Karpas-422 (cell line): ENCODE data around the gene MDM1. TPM values are rescaled to one million over a fixed set of nuclear protein-coding genes. Genes with fewer than 3 reads are reported as not detected.

Experiments
- DNase-seq: peaks from one replicate; pipeline ENCODE4 v3.0.0-alpha.2; 2015
- H2AFZ ChIP-seq: fragments of 200-600 bp; sonication (generic); 2 replicates; pipeline ENCODE4 v1.6.1; 2014; ENCODE audit warnings: antibody characterized with exemption, low read length, mixed read lengths
- H3K27ac ChIP-seq: fragments of 200-600 bp; sonication (generic); 2 replicates; pipeline ENCODE4 v1.5.1; 2014; ENCODE audit warnings: mild to moderate bottlenecking, low read length, moderate library complexity
- H3K27me3 ChIP-seq: fragments of 200-600 bp; sonication (generic); 2 replicates; pipeline ENCODE4 v1.6.1; 2014; ENCODE audit warnings: low read length, mixed read lengths
- H3K36me3 ChIP-seq: fragments of 200-600 bp; sonication (generic); 2 replicates; pipeline ENCODE4 v1.6.1; 2014; ENCODE audit warnings: low read length, mixed read lengths; ENCODE audit not compliant: insufficient read depth
- H3K4me1 ChIP-seq: fragments of 200-600 bp; sonication (generic); 2 replicates; pipeline ENCODE4 v1.6.1; 2014; ENCODE audit warnings: mild to moderate bottlenecking, low read length, mixed read lengths
- H3K4me2 ChIP-seq: fragments of 200-600 bp; sonication (generic); 2 replicates; pipeline ENCODE4 v1.6.1; 2014; ENCODE audit warnings: low read length, low read depth, mild to moderate bottlenecking; ENCODE audit not compliant: poor library complexity, severe bottlenecking
- H3K4me3 ChIP-seq: fragments of 200-600 bp; sonication (generic); 2 replicates; pipeline ENCODE4 v1.5.1; 2014; ENCODE audit warnings: mild to moderate bottlenecking, antibody characterized with exemption, low read length, mixed read lengths
- H3K79me2 ChIP-seq: fragments of 200-600 bp; sonication (generic); 2 replicates; pipeline ENCODE4 v1.6.1; 2014; ENCODE audit warnings: mild to moderate bottlenecking, low read length, mixed read lengths
- H3K9ac ChIP-seq: fragments of 200-600 bp; sonication (generic); 2 replicates; pipeline ENCODE4 v1.6.0; 2014; ENCODE audit warnings: low read length
- H3K9me2 ChIP-seq: fragments of 200-600 bp; sonication (generic), shearing (Covaris generic); replicated peaks from 2 replicates; pipeline ENCODE4 v1.6.0; 2014; ENCODE audit warnings: mild to moderate bottlenecking, low read length, moderate library complexity; ENCODE audit not compliant: insufficient read depth
- H3K9me3 ChIP-seq: fragments of 300-700, 200-600 bp; sonication (generic); 2 replicates; pipeline ENCODE4 v1.6.1; 2014; ENCODE audit warnings: low read length, mixed read lengths
- H4K20me1 ChIP-seq: fragments of 200-600 bp; sonication (generic); 2 replicates; pipeline ENCODE4 v1.6.1; 2014; ENCODE audit warnings: mild to moderate bottlenecking, antibody characterized with exemption, low read length, low read depth; ENCODE audit not compliant: insufficient read depth
- total RNA-seq: library from RNA; depleted of rRNA; stranded (reverse); fragments of >200 nt; shearing (Covaris generic); gene quantifications from 2 replicates; pipeline ENCODE4 v1.2.3, GENCODE V29; 2014; ENCODE audit warnings: low replicate concordance; rRNA removed

MDM1 gene
- total RNA-seq = 40.2 and 40.4 TPM in 2 replicates

DNA sequence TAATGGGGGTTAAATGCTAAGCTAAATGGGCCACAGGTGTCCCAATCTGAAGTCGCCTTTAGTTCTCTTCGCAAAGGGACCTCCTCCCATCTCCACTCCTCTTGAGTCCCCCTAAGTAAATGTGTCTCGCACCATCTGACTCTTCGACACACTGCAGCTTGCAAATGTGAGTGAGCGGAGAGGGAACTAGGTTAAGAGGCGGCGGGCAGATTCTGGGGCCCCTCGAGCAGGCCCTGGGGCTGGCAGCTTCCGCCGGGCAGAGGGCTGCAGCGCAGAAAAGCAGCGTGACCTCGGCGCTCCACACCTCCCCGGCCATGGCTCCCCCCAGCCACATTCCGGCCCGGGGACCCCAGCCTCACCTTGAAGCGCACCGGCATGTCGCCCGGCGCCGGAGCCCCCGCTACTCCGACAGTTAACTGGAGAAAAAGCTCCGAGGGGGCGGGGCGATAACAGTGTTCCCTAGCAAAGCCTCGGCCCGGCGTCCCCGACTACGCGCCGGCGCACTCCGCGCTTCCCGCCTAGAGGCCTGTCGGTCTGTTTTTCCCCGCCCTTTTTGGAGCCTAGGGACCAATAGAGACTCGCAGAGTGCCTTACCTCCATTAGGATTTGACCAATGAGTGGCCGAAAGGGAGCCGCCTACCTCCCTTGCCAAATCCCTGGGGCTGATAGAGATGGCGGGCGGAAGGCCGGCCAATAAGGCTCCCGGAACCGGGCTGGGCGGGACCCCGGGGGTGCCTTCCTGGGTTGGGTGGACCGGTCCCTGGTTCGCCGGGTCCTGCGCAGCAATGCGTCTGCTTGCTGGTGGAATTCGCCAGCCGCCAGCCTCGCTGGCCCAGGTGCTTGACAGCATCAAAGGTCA, at the start of gene MDM1:
MDM1 (minus strand) TSS at position 494 of the 859 bp plus-strand sequence; CDS start at position 377, 117 bp downstream.
- Histone ChIP-seq H3K36me3 (peaks cover 10% of the 10 kb centered on the region; the same call in 1 of the 2 replicates), H4K20me1 (no peaks in the 10 kb centered on the region), H3K27me3 (no peaks in the 10 kb centered on the region), H3K4me1 (peaks cover 34% of the 10 kb centered on the region), H3K9me2 (no peaks in the 10 kb centered on the region), H3K4me2 (peak within 1 kb of the TSS; percentile 96), H2AFZ (peak within 1 kb of the TSS; percentile 63), H3K27ac (peak within 1 kb of the TSS; percentile 49), H3K4me3 (peak within 1 kb of the TSS; percentile 77), H3K79me2 (peaks cover 42% of the 10 kb centered on the region), H3K9me3 (no peaks in the 10 kb centered on the region), H3K9ac (peak within 1 kb of the TSS; percentile 78)
- peak; percentile 100 for DNase-seq

DNA sequence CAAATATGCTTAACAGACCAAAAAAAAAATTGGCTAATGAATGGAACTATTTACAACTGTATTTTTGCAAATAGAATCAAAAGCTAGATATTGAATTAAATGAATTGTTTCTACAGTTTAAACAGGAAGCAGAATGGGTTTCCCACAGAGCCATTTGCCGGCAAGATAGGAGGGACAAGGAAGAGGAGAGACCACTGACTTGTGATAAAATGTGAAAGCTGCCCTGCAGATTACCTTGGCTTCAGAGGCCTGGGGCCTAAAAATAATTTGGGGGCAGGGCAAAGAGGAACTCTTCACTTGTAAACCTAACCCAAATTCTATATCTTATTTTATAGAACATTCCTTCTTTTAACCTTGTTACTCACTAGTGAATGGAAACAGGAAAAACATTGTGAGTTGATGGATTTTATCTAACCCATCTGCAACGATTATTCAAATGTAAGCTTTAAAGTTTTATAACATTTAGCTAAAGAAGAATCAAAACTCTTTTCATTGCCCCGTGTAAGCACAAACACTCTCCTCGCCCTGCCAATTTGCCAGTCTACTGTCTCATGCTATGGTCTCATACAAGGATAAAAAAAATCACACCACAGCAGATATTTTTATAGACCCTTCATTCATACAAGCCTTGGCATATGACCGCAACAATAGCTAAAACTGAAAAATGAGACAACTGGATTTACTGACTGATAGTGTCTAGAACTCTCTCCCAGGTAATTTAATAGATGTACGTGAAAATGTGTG, 49.5 kb upstream of the MDM1 start:
- no peaks in the 10 kb centered on the region for H3K9me3 ChIP-seq
- no peaks in the 10 kb centered on the region for H3K36me3 ChIP-seq
- no peaks in the 10 kb centered on the region for H3K27me3 ChIP-seq
- H3K79me2 ChIP-seq = no peaks in the 10 kb centered on the region
- H3K4me3 ChIP-seq = no peak overlapping the region
- no peak overlapping the region for H3K27ac ChIP-seq
- H2AFZ ChIP-seq = no peak overlapping the region
- H3K9ac ChIP-seq = no peak overlapping the region
- H3K9me2 ChIP-seq = no peaks in the 10 kb centered on the region
- no peak overlapping the region for H3K4me2 ChIP-seq
- H4K20me1 ChIP-seq = no peaks in the 10 kb centered on the region
- peaks cover 8% of the 10 kb centered on the region for H3K4me1 ChIP-seq
- DNase-seq = no peak

DNA sequence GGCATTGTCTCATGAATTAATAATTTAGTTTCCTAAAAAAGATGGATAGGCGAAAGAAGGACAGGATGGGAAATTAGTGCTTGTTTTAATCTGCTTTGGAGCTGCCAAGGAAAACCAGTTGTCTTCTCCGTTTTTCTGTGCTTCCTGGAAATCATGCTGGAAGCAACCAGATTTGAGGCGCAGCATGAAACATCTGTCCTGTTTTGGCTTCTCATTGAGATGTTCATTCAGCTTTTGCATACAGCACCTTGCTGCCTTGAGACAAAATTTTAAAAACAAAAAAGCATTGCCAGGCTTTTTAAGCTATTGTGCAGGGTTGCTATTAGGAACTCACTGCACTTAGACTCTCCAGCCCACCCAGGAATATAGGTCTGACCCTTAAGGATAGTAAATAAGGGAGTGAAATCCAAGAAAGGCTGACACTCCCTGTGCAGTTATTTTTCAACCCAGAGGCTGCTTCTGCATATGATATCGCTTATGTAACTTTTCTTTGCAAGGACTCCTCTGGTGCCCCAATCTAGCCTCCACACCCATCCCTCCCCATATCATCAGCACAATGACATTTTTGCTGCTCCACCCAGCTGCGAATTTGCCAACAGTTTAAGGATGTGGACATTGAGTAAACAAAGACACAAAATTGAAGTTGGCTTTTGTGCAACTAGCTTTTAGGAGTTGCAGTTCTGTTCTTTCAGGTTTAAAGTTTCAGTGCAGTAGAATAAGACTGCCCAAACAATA, 46.9 kb upstream of the MDM1 start:
- Histone ChIP-seq H3K36me3 (no peaks in the 10 kb centered on the region), H3K9me2 (no peaks in the 10 kb centered on the region), H3K79me2 (no peaks in the 10 kb centered on the region), H3K27ac (no peak overlapping the region), H3K9me3 (no peaks in the 10 kb centered on the region), H3K4me1 (peaks cover 18% of the 10 kb centered on the region), H4K20me1 (no peaks in the 10 kb centered on the region; the same call in 1 of the 2 replicates), H3K9ac (no peak overlapping the region), H3K4me3 (no peak overlapping the region), H2AFZ (no peak overlapping the region), H3K4me2 (no peak overlapping the region), H3K27me3 (no peaks in the 10 kb centered on the region)
- no peak for DNase-seq

- no peaks in the 10 kb centered on the region for H3K27me3 ChIP-seq
Observed at GRCh38 chr12:68377881-68378280, 45.7 kb upstream of the MDM1 start.

GRCh38 chr12:68376901-68377300, 44.7 kb upstream of the MDM1 start:
- no peak overlapping the region for H3K4me3 ChIP-seq
- no peak overlapping the region for H3K27ac ChIP-seq
- H3K79me2 ChIP-seq = no peaks in the 10 kb centered on the region
- H3K4me1 ChIP-seq = peaks cover 18% of the 10 kb centered on the region
- peak overlapping the region; percentile 18 for H3K4me2 ChIP-seq
- peak; percentile 70 for DNase-seq
- no peak overlapping the region for H3K9ac ChIP-seq
- no peaks in the 10 kb centered on the region; the same call in 1 of the 2 replicates for H4K20me1 ChIP-seq
- no peaks in the 10 kb centered on the region for H3K27me3 ChIP-seq
- no peak overlapping the region for H2AFZ ChIP-seq
- no peaks in the 10 kb centered on the region for H3K9me2 ChIP-seq
- H3K36me3 ChIP-seq = no peaks in the 10 kb centered on the region
- H3K9me3 ChIP-seq = no peaks in the 10 kb centered on the region

More at GRCh38 chr12:68377881-68378280, 45.7 kb upstream of the MDM1 start:
- H3K36me3 ChIP-seq = no peaks in the 10 kb centered on the region
- no peak for DNase-seq
- no peaks in the 10 kb centered on the region for H3K79me2 ChIP-seq
- no peaks in the 10 kb centered on the region for H3K9me2 ChIP-seq
- H3K4me3 ChIP-seq = no peak overlapping the region
- peaks cover 18% of the 10 kb centered on the region for H3K4me1 ChIP-seq
- H3K9me3 ChIP-seq = no peaks in the 10 kb centered on the region
- H3K9ac ChIP-seq = no peak overlapping the region
- H4K20me1 ChIP-seq = no peaks in the 10 kb centered on the region; the same call in 1 of the 2 replicates
- no peak overlapping the region for H3K4me2 ChIP-seq
- H2AFZ ChIP-seq = no peak overlapping the region
- H3K27ac ChIP-seq = no peak overlapping the region

DNA sequence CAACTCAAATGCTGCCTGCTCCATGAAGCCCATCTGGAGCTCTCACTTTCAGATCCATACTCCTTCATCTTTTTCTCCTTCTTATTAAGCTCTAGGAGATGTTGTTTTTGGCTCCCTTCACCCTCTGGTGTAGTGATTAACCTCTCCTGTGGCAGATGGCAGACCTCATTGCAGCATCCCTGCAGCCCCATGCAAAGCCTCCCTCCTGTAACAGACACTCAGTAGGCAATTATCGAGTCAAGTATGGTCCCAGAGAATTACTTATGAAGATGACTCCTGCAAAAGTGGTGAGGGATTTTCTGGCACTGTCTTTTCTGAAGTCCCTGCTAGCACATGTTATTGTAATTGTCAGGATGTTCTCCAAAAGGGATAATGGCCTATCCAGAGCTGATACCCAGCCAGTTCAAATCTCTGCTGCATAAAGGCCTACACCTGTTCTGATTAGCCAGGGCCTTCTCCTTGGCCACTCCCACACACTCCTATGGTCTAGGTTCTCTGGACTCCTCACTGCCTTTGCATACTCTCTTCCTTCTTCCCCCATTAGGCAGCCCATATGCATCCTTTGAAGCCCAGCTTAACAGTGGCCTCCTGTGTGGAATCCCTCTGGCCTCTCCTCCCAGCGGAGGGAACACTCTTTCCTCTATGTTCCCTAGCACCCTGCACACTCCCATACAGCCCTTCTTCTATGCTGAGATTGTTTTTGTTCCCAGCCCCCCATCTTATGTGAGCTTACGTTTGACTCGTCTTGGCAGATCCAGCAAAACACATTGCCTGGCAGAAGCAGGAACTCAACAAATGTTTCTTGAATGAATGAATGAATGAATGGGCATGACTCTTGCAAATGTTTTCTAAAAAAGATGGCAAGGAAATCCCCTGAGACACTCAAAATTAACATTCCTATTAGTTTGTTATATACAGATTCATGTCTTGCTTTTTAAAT, 43.9 kb upstream of the MDM1 start:
- Histone ChIP-seq H3K4me3 (no peak overlapping the region), H3K27ac (no peak overlapping the region), H3K9me2 (no peaks in the 10 kb centered on the region), H3K4me2 (peak overlapping the region; percentile 18), H3K9ac (no peak overlapping the region), H2AFZ (no peak overlapping the region), H3K36me3 (no peaks in the 10 kb centered on the region), H3K4me1 (peaks cover 18% of the 10 kb centered on the region), H4K20me1 (no peaks in the 10 kb centered on the region; the same call in 1 of the 2 replicates), H3K27me3 (no peaks in the 10 kb centered on the region), H3K79me2 (no peaks in the 10 kb centered on the region), H3K9me3 (no peaks in the 10 kb centered on the region)
- DNase-seq = no peak

DNA sequence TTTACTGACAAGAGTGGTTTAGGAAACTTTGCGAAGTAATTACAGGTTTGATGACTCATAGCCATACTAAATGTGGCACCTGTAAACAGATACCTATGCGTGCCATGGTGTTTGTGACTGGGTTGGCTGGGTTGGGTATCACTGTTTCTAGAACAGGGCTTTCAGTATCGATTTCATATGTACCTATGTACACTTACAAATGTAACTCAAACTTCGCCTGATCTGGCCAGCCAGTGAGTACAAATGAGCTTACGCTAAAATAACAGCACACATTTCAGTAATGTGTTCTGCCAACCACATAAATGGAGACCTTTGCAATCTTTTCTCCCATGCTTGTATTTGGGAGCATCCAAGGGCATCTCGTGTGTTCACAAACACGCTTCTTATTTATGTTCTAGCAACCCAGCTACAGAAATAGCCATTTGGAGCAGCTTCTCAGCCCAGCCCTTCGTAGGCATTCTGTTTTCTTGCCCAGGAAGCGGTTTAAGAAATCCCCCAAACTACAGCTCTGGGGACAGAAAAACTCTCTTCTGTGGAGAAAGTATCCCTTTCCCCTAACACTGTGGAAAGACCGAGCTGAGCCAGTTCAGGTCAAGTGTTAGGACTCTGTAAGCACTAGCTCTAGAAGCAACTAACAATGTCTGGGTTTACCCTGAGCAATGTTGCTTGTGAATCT, 42.3 kb upstream of the MDM1 start:
- H2AFZ ChIP-seq = no peak overlapping the region
- H3K9me3 ChIP-seq = no peaks in the 10 kb centered on the region
- H3K27me3 ChIP-seq = no peaks in the 10 kb centered on the region
- H3K9ac ChIP-seq = no peak overlapping the region
- no peaks in the 10 kb centered on the region for H3K36me3 ChIP-seq
- no peaks in the 10 kb centered on the region; the same call in 1 of the 2 replicates for H4K20me1 ChIP-seq
- no peak for DNase-seq
- H3K27ac ChIP-seq = no peak overlapping the region
- H3K79me2 ChIP-seq = no peaks in the 10 kb centered on the region
- peaks cover 18% of the 10 kb centered on the region for H3K4me1 ChIP-seq
- no peak overlapping the region for H3K4me2 ChIP-seq
- H3K9me2 ChIP-seq = no peaks in the 10 kb centered on the region
- no peak overlapping the region for H3K4me3 ChIP-seq
